Tibial nerve (tissue), 4 donors: ENCODE data around the gene SEMA3C.

Source experiments
- EP300 ChIP-seq, 2 donors: sonication (generic); formaldehyde crosslinking; IDR thresholded peaks; one replicate each; pipeline ENCODE4 v1.6.1; 2017; ENCODE audit warnings: antibody characterized with exemption in 2 of 2, mild to moderate bottlenecking in 1 of 2
- TF ChIP-seq, protein P1 (sequence below), 5 experiments: fragments of 200-600 bp in 3 of 5; fragments of 450-650 bp in 2 of 5; sonication (generic) in 3 of 5; IDR thresholded peaks; one replicate each; pipeline ENCODE4 v1.5.1; 2016 to 2019; ENCODE audit warnings: antibody characterized with exemption in 5 of 5, mild to moderate bottlenecking in 3 of 5, moderate library complexity in 2 of 5

DNA sequence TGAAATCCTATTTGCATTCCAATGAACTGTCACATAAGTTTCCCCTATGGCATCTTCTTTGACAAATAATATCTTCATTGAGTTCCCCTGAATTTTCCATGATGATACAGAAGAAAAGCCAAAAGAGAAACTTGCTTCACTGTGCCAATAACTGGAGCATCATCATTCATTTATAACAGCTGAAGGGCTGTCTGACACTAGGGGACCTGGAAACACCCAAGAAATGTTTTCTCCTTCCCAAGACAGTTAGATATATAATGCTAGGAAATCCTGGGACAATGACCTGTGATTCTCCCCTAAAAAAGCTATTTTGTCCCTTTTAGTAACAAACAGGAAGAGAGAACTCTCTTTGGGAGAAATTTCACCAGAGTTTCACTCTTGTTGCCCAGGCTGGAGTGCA is 133.6 kb downstream of the SEMA3C start:
- no peak for TF ChIP-seq EP300 (IDR thresholded peaks at IDR 0.05)
- TF ChIP-seq, protein P1, sequence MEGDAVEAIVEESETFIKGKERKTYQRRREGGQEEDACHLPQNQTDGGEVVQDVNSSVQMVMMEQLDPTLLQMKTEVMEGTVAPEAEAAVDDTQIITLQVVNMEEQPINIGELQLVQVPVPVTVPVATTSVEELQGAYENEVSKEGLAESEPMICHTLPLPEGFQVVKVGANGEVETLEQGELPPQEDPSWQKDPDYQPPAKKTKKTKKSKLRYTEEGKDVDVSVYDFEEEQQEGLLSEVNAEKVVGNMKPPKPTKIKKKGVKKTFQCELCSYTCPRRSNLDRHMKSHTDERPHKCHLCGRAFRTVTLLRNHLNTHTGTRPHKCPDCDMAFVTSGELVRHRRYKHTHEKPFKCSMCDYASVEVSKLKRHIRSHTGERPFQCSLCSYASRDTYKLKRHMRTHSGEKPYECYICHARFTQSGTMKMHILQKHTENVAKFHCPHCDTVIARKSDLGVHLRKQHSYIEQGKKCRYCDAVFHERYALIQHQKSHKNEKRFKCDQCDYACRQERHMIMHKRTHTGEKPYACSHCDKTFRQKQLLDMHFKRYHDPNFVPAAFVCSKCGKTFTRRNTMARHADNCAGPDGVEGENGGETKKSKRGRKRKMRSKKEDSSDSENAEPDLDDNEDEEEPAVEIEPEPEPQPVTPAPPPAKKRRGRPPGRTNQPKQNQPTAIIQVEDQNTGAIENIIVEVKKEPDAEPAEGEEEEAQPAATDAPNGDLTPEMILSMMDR (IDR thresholded peaks at IDR 0.05) = no peak
